ENCODE measurements around the gene PDE4D. TPM values are rescaled to one million over a fixed set of nuclear protein-coding genes. Genes with fewer than 3 reads are reported as not detected.

The PDE4D gene
- total RNA-seq, 1 experiment from 2014 or later, result 3.3 TPM

GRCh38 chr5:58940446-58940845, 953.1 kb downstream of the PDE4D start:
- no peak for DNase-seq (ENCODE audit: low spot score)
- TF ChIP-seq ZNF671 (CRISPR knock-in tag; IDR thresholded peaks at IDR 0.05), result no peak
- no peak for TF ChIP-seq JAZF1 (CRISPR knock-in tag; IDR thresholded peaks at IDR 0.05)
- TF ChIP-seq MXD4 (CRISPR knock-in tag; IDR thresholded peaks at IDR 0.05; ENCODE audit: borderline replicate concordance), result no peak
- TF ChIP-seq MYBL2 (CRISPR knock-in tag; IDR thresholded peaks at IDR 0.05), result no peak
- TF ChIP-seq ZNF532 (CRISPR knock-in tag; IDR thresholded peaks at IDR 0.05; ENCODE audit: borderline replicate concordance), result no peak
- no peak for TF ChIP-seq ATF1 (CRISPR knock-in tag; IDR thresholded peaks at IDR 0.05)
- no peak for TF ChIP-seq NFATC4 (CRISPR knock-in tag; IDR thresholded peaks at IDR 0.05)
- TF ChIP-seq GABPB1 (CRISPR knock-in tag; IDR thresholded peaks at IDR 0.05), result no peak
- TF ChIP-seq TP53 (CRISPR knock-in tag; IDR thresholded peaks at IDR 0.05), result no peak
- no peak for TF ChIP-seq E2F1 (CRISPR knock-in tag; IDR thresholded peaks at IDR 0.05)
- no peak for TF ChIP-seq EMX1 (CRISPR knock-in tag; IDR thresholded peaks at IDR 0.05)
- TF ChIP-seq ZNF138 (CRISPR knock-in tag; conservative IDR thresholded peaks at IDR 0.05), result no peak
- Mint-ChIP-seq H3K36me3 (peaks cover 11% of the 10 kb centered on the region), H3K9me3 (peaks cover 17% of the 10 kb centered on the region), H3K27me3 (ENCODE audit: low read depth) (no peaks in the 10 kb centered on the region), H3K27ac (no peak overlapping the region), H3K4me3 (no peak overlapping the region), H3K4me1 (peaks cover 2% of the 10 kb centered on the region; the same call in 1 of the 2 replicates)
- CTCF ChIA-PET, result interaction anchor here (0.9 kb wide), 1 partner anchor 59 kb away, joined by 3 read pairs; no protein-coding TSS in a partner anchor
- ATAC-seq, result no peak
- POLR2A ChIA-PET, result no interaction called here

GRCh38 chr5:58939664-58940063, 953.9 kb downstream of the PDE4D start:
- H3K9me3 Mint-ChIP-seq, result peaks cover 17% of the 10 kb centered on the region
- H3K4me1 Mint-ChIP-seq, result peaks cover 2% of the 10 kb centered on the region; the same call in 1 of the 2 replicates
- no peak overlapping the region for H3K4me3 Mint-ChIP-seq
- POLR2A ChIA-PET, result no interaction called here
- no peak for DNase-seq (ENCODE audit: low spot score)
- ATAC-seq, result no peak
- no peaks in the 10 kb centered on the region for H3K27me3 Mint-ChIP-seq (ENCODE audit: low read depth)
- no peak overlapping the region for H3K27ac Mint-ChIP-seq
- CTCF ChIA-PET, result interaction anchor here (1.4 kb wide), 1 partner anchor 53 kb away, joined by 4 read pairs; no protein-coding TSS in a partner anchor
- peaks cover 11% of the 10 kb centered on the region for H3K36me3 Mint-ChIP-seq
- TF ChIP-seq MLX (CRISPR knock-in tag; IDR thresholded peaks at IDR 0.05), result no peak
- TF ChIP-seq MAX (CRISPR knock-in tag; IDR thresholded peaks at IDR 0.05), result no peak
- TF ChIP-seq SP1 (CRISPR knock-in tag; conservative IDR thresholded peaks at IDR 0.05), result no peak
- TF ChIP-seq AR (CRISPR knock-in tag; IDR thresholded peaks at IDR 0.05), result no peak
- no peak for TF ChIP-seq PRRX2 (CRISPR knock-in tag; IDR thresholded peaks at IDR 0.05)
- TF ChIP-seq ERG (CRISPR knock-in tag; IDR thresholded peaks at IDR 0.05), result no peak
- TF ChIP-seq FOXK1 (CRISPR knock-in tag; IDR thresholded peaks at IDR 0.05), result no peak
- TF ChIP-seq FOXJ3 (CRISPR knock-in tag; IDR thresholded peaks at IDR 0.05; ENCODE audit: borderline replicate concordance), result no peak
- no peak for TF ChIP-seq ATF3 (CRISPR knock-in tag; conservative IDR thresholded peaks at IDR 0.05)
- TF ChIP-seq ZNF121 (CRISPR knock-in tag; IDR thresholded peaks at IDR 0.05), result no peak
- TF ChIP-seq ZNF425 (CRISPR knock-in tag; conservative IDR thresholded peaks at IDR 0.05), result no peak
- no peak for TF ChIP-seq ZNF317 (CRISPR knock-in tag; IDR thresholded peaks at IDR 0.05; ENCODE audit: borderline replicate concordance, low read depth)
